Measurements from ENCODE around the gene KCNJ2.

GRCh38 chr17:70134777-70135176 is 34.6 kb upstream of the KCNJ2 start:
- TF ChIP-seq CTCF (IDR thresholded peaks at IDR 0.05) (no peak), POLR2A (IDR thresholded peaks at IDR 0.05) (no peak)
